Measurements from ENCODE around the gene OR5L2.
"Not testable (repeated sequence)": the region's sequence is repeated elsewhere in the genome, so short reads cannot be mapped to it uniquely, and the experiment has no call there.

Gene OR5L2

DNA sequence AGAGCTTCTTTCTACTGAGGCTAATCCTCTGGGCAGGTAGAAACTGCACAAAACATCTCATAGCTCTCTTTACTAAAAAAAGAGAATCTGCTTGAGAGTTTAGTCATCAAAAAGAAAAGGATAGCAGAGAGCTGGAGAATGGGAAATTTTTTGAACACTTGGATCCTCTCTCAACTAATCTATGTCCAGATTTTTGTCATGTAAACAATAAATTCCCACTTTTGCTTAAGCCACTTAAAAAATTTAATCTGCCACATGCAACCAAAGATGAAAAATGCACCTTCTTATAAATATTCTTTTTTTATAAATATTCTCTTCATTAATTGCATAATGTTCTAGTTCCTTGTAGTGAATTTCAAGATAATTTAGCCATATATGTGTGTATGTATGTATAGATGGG, 22.0 kb downstream of the OR5L2 start:
- Histone ChIP-seq H2AFZ (ENCODE audit: low read length) (no peak overlapping the region), H3K27me3 (ENCODE audit: insufficient read depth, low read length) (no peaks in the 10 kb centered on the region), H3K79me2 (ENCODE audit: insufficient read depth, low read length) (no peaks in the 10 kb centered on the region), H3K9me2 (ENCODE audit: low read depth, low read length) (no peaks in the 10 kb centered on the region), H3K4me3 (ENCODE audit: low read depth, low read length, poor library complexity, severe bottlenecking) (no peak overlapping the region), H3K27ac (ENCODE audit: low read depth, low read length, poor library complexity, severe bottlenecking) (no peak overlapping the region), H3F3A (ENCODE audit: insufficient read depth, low read length) (no peaks in the 10 kb centered on the region), H3K9ac (ENCODE audit: low read length) (no peak overlapping the region), H3K4me1 (ENCODE audit: insufficient read depth, low read length, severe bottlenecking) (no peaks in the 10 kb centered on the region), H3K9me3 (ENCODE audit: low read length) (no peaks in the 10 kb centered on the region), H3K36me3 (ENCODE audit: insufficient read depth, low read length) (no peaks in the 10 kb centered on the region), H3K4me2 (ENCODE audit: low read length) (no peak overlapping the region), H4K20me1 (ENCODE audit: insufficient read depth, low read length) (no peaks in the 10 kb centered on the region)
- no peak for TF ChIP-seq EZH2 (IDR thresholded peaks at IDR 0.05; ENCODE audit: borderline replicate concordance, low read length)
- TF ChIP-seq, protein P1, sequence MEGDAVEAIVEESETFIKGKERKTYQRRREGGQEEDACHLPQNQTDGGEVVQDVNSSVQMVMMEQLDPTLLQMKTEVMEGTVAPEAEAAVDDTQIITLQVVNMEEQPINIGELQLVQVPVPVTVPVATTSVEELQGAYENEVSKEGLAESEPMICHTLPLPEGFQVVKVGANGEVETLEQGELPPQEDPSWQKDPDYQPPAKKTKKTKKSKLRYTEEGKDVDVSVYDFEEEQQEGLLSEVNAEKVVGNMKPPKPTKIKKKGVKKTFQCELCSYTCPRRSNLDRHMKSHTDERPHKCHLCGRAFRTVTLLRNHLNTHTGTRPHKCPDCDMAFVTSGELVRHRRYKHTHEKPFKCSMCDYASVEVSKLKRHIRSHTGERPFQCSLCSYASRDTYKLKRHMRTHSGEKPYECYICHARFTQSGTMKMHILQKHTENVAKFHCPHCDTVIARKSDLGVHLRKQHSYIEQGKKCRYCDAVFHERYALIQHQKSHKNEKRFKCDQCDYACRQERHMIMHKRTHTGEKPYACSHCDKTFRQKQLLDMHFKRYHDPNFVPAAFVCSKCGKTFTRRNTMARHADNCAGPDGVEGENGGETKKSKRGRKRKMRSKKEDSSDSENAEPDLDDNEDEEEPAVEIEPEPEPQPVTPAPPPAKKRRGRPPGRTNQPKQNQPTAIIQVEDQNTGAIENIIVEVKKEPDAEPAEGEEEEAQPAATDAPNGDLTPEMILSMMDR (IDR thresholded peaks at IDR 0.05; ENCODE audit: low read length): no peak

DNA sequence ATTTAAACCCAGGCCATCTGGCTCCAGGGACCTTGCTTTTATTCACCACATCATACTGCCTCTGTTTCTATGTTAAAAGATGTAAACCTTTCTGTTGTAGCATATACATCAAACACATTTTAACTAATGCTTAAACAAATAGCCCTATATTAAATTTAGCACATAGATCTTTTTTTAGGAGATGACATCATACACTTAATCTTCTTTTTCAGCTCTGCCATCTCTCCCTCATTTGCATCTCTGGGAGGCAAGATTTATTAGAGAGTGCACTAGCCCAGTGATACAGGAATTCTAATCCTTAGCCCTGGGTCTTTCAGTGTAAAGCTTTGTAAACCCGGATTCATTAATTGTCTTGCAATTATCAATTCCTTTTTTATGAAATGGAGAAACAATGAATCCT, 25.1 kb downstream of the OR5L2 start:
- no peaks in the 10 kb centered on the region for H3K9me3 ChIP-seq (ENCODE audit: low read length)
- H4K20me1 ChIP-seq (ENCODE audit: insufficient read depth, low read length): no peaks in the 10 kb centered on the region
- H3K4me3 ChIP-seq (ENCODE audit: low read depth, low read length, poor library complexity, severe bottlenecking): no peak overlapping the region
- TF ChIP-seq, protein P1 (IDR thresholded peaks at IDR 0.05; ENCODE audit: low read length): no peak
- no peak for TF ChIP-seq EZH2 (IDR thresholded peaks at IDR 0.05; ENCODE audit: borderline replicate concordance, low read length)
- no peaks in the 10 kb centered on the region for H3F3A ChIP-seq (ENCODE audit: insufficient read depth, low read length)
- no peaks in the 10 kb centered on the region for H3K36me3 ChIP-seq (ENCODE audit: insufficient read depth, low read length)
- no peak overlapping the region for H3K4me2 ChIP-seq (ENCODE audit: low read length)
- no peaks in the 10 kb centered on the region for H3K4me1 ChIP-seq (ENCODE audit: insufficient read depth, low read length, severe bottlenecking)
- H3K9me2 ChIP-seq (ENCODE audit: low read depth, low read length): no peaks in the 10 kb centered on the region
- H2AFZ ChIP-seq (ENCODE audit: low read length): no peak overlapping the region
- H3K79me2 ChIP-seq (ENCODE audit: insufficient read depth, low read length): no peaks in the 10 kb centered on the region
- no peak overlapping the region for H3K9ac ChIP-seq (ENCODE audit: low read length)
- no peak overlapping the region for H3K27ac ChIP-seq (ENCODE audit: low read depth, low read length, poor library complexity, severe bottlenecking)
- H3K27me3 ChIP-seq (ENCODE audit: insufficient read depth, low read length): no peaks in the 10 kb centered on the region

DNA sequence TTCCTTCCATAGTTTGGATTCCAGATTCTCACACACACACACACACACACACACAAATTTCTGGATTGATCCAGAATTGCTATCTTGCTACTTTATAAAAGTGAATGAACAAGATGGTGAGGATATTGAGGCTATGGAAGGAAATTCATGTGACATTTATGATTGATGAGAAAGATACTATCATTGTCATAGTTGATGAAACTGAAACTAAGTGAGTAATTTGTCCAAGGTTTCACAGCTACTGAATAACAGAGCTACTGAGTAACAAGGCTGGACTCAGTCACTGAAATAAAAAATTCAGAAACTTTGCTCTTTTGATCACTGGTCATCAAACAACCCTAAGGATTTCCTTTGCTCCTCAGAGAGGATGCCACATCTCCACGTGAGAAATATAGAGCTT, 27.7 kb downstream of the OR5L2 start:
- Histone ChIP-seq H2AFZ (ENCODE audit: low read length) (no peak overlapping the region), H3K9ac (ENCODE audit: low read length) (no peak overlapping the region), H3K27ac (ENCODE audit: low read depth, low read length, poor library complexity, severe bottlenecking) (no peak overlapping the region), H3K4me1 (ENCODE audit: insufficient read depth, low read length, severe bottlenecking) (no peaks in the 10 kb centered on the region), H3K79me2 (ENCODE audit: insufficient read depth, low read length) (no peaks in the 10 kb centered on the region), H3K4me2 (ENCODE audit: low read length) (no peak overlapping the region), H3F3A (ENCODE audit: insufficient read depth, low read length) (no peaks in the 10 kb centered on the region), H4K20me1 (ENCODE audit: insufficient read depth, low read length) (no peaks in the 10 kb centered on the region), H3K36me3 (ENCODE audit: insufficient read depth, low read length) (no peaks in the 10 kb centered on the region), H3K9me3 (ENCODE audit: low read length) (no peaks in the 10 kb centered on the region), H3K9me2 (ENCODE audit: low read depth, low read length) (no peaks in the 10 kb centered on the region), H3K4me3 (ENCODE audit: low read depth, low read length, poor library complexity, severe bottlenecking) (no peak overlapping the region), H3K27me3 (ENCODE audit: insufficient read depth, low read length) (no peaks in the 10 kb centered on the region)
- TF ChIP-seq, protein P1 (IDR thresholded peaks at IDR 0.05; ENCODE audit: low read length): no peak
- TF ChIP-seq EZH2 (IDR thresholded peaks at IDR 0.05; ENCODE audit: borderline replicate concordance, low read length): no peak

DNA sequence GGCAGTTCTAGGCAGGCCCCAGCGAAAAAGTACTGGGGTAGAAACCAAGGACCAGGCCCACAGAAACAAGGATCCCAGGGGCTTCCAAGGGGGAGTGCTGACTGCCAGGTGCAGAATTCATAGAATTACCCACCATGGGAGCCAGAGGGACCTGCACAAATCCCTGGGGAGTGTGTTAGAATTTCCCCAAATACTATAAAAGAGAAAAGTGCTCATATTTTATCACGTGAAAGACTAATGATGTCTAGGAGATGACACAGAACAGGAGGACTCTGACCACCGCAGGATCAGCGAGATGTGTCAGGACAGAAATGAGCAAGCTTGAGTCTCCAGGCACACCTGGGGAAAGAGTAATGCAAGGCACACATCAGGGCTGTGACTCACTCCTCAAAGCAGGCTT, 40.3 kb downstream of the OR5L2 start:
- not testable (repeated sequence) for H3K9ac ChIP-seq (ENCODE audit: low read length); H3K4me1 ChIP-seq (ENCODE audit: insufficient read depth, low read length, severe bottlenecking); H3K4me2 ChIP-seq (ENCODE audit: low read length); H2AFZ ChIP-seq (ENCODE audit: low read length); H3K27ac ChIP-seq (ENCODE audit: low read depth, low read length, poor library complexity, severe bottlenecking); H3K27me3 ChIP-seq (ENCODE audit: insufficient read depth, low read length); H3K36me3 ChIP-seq (ENCODE audit: insufficient read depth, low read length); H3F3A ChIP-seq (ENCODE audit: insufficient read depth, low read length); H3K9me3 ChIP-seq (ENCODE audit: low read length); H3K9me2 ChIP-seq (ENCODE audit: low read depth, low read length); H4K20me1 ChIP-seq (ENCODE audit: insufficient read depth, low read length); H3K79me2 ChIP-seq (ENCODE audit: insufficient read depth, low read length); H3K4me3 ChIP-seq (ENCODE audit: low read depth, low read length, poor library complexity, severe bottlenecking)

DNA sequence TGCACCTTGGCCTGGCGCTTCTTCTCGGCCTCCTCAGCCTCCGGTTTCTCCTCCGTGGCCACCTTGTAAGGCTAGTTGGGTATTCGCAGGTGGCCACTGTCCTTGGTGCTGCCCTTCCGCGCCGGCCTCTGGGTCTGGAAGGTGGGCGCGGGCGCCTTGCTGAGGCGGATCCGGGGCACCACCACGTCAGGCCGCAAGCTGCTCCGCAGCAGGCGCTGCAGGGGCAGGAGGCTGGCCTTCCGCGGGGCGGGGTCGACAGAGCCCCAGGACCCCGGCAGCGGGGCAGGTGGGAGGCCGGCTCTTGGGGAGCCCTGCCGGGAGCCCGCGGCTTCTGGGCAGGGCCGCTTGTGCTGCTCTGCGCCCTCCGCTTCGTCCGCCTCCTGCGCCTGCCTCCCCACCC, 45.7 kb downstream of the OR5L2 start:
- H3K79me2 ChIP-seq (ENCODE audit: insufficient read depth, low read length); H4K20me1 ChIP-seq (ENCODE audit: insufficient read depth, low read length); H3K27ac ChIP-seq (ENCODE audit: low read depth, low read length, poor library complexity, severe bottlenecking); H3K9me2 ChIP-seq (ENCODE audit: low read depth, low read length); H3K4me1 ChIP-seq (ENCODE audit: insufficient read depth, low read length, severe bottlenecking); H3F3A ChIP-seq (ENCODE audit: insufficient read depth, low read length); H3K9ac ChIP-seq (ENCODE audit: low read length); H2AFZ ChIP-seq (ENCODE audit: low read length); H3K4me3 ChIP-seq (ENCODE audit: low read depth, low read length, poor library complexity, severe bottlenecking); H3K36me3 ChIP-seq (ENCODE audit: insufficient read depth, low read length); H3K4me2 ChIP-seq (ENCODE audit: low read length); H3K9me3 ChIP-seq (ENCODE audit: low read length); H3K27me3 ChIP-seq (ENCODE audit: insufficient read depth, low read length): not testable (repeated sequence)

DNA sequence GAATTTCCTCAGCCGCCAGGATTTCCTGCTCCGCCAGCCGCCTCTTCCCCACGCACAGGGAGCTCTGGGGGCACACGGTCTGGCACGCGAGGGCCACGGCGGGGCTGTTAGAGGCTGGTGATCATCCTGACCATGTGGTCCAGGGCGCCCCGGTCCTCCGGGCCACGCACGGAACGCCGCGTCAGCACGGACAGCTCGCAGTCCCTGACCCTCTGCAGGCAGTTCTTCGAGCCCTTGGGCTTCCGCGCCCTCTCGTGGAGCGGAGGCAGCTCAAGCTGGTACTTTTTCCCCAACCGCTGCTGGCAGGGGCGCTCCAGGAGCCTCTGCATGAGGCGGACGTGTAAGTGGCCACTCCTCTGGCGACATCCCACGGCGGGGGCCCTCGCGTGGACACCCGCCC, 46.1 kb downstream of the OR5L2 start:
- H3K9me3 ChIP-seq (ENCODE audit: low read length); H3K4me1 ChIP-seq (ENCODE audit: insufficient read depth, low read length, severe bottlenecking); H3K9ac ChIP-seq (ENCODE audit: low read length); H2AFZ ChIP-seq (ENCODE audit: low read length); H3K79me2 ChIP-seq (ENCODE audit: insufficient read depth, low read length); H3K4me2 ChIP-seq (ENCODE audit: low read length); H3K27me3 ChIP-seq (ENCODE audit: insufficient read depth, low read length); H3F3A ChIP-seq (ENCODE audit: insufficient read depth, low read length); H3K36me3 ChIP-seq (ENCODE audit: insufficient read depth, low read length); H4K20me1 ChIP-seq (ENCODE audit: insufficient read depth, low read length); H3K9me2 ChIP-seq (ENCODE audit: low read depth, low read length); H3K4me3 ChIP-seq (ENCODE audit: low read depth, low read length, poor library complexity, severe bottlenecking); H3K27ac ChIP-seq (ENCODE audit: low read depth, low read length, poor library complexity, severe bottlenecking): not testable (repeated sequence)
